Renal pelvis (tissue), 4 donors: ENCODE measurements around the gene SMPD2. TPM values are rescaled to one million over a fixed set of nuclear protein-coding genes. Genes with fewer than 3 reads are reported as not detected.
A peak's percentile ranks its signal among the peaks of the same experiment; 100 is the strongest.

Experiments used
- DNase-seq: peaks from one replicate; pipeline ENCODE4 v3.0.0-alpha.2; 2013
- polyA plus RNA-seq, 3 donors: library from polyadenylated mRNA; unstranded; fragments of 120-200 nt; gene quantifications; one replicate each; pipeline ENCODE4 v1.2.1, GENCODE V29; 2013; ENCODE audit not compliant: insufficient read length in 3 of 3

The SMPD2 gene
- polyA plus RNA-seq, 3 donors: 12.7 to 15.6 (median 15.3) TPM

- DNase-seq: no peak
Measured at GRCh38 chr6:109443425-109443950, 3.0 kb downstream of the SMPD2 start.

GRCh38 chr6:109445382-109445781 is 4.9 kb downstream of the SMPD2 start:
- DNase-seq: no peak

- no peak for DNase-seq
Measured at GRCh38 chr6:109446072-109446471, 5.5 kb downstream of the SMPD2 start.

GRCh38 chr6:109446541-109446940 is 6.0 kb downstream of the SMPD2 start:
- DNase-seq: no peak

DNA sequence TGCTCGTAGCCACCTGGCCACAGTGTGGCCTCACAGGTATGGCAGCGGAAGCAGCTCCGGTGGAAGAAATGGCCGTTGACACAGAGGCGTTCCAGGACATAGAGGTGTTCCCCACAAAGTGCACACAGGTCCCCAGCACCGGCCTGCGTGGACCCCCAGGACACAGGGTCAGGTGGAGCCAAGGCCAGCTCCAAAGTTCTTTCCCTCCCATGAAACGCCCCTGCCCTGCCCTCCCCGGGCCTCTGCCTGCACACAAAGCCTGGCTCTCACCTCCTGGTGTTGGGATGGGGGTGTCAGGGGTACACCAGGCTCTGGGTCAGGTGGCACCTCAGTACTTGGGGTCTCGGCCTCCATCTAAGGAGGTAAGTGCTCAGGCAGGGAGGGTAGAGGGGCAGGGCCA is 6.6 kb downstream of the SMPD2 start:
- no peak for DNase-seq

- no peak for DNase-seq
Measured at GRCh38 chr6:109447878-109448555, 7.5 kb downstream of the SMPD2 start.

GRCh38 chr6:109448615-109449014 is 8.1 kb downstream of the SMPD2 start:
- no peak for DNase-seq

DNA sequence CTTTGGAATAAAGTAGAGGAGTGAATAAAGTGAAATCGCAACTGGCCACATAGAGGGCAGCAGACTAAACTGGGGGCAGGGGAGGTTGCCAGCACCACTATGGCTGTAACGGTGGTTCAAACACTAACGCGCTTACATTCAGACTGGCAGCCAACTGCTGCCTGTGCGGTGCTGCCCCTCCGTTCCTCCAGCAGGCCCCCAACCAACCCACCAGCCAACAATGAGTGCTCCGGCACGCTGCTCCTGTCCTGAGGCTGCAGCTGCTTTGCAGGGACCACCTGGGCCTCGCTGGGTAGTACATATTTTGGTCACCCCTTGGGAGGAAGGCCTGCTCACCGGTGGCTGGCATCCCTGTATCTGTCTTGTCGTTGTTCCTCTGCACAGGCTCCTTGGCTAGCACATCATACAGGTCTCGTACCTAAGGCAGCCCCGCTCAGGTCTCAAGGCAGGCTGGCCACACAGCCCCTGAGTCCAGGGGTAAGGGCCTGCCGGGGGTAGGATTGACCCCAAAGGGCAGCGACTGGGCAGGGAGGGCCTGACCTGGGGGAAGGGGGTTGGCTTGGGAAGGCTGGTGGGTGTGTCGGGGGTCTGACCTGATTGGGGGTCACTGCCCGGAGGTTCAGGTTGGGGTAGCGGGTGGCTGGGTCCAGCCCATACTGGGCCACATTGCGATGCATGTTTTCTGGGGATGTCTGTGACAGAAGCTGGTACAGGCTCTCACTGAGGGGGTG is 8.7 kb downstream of the SMPD2 start:
- no peak for DNase-seq

DNA sequence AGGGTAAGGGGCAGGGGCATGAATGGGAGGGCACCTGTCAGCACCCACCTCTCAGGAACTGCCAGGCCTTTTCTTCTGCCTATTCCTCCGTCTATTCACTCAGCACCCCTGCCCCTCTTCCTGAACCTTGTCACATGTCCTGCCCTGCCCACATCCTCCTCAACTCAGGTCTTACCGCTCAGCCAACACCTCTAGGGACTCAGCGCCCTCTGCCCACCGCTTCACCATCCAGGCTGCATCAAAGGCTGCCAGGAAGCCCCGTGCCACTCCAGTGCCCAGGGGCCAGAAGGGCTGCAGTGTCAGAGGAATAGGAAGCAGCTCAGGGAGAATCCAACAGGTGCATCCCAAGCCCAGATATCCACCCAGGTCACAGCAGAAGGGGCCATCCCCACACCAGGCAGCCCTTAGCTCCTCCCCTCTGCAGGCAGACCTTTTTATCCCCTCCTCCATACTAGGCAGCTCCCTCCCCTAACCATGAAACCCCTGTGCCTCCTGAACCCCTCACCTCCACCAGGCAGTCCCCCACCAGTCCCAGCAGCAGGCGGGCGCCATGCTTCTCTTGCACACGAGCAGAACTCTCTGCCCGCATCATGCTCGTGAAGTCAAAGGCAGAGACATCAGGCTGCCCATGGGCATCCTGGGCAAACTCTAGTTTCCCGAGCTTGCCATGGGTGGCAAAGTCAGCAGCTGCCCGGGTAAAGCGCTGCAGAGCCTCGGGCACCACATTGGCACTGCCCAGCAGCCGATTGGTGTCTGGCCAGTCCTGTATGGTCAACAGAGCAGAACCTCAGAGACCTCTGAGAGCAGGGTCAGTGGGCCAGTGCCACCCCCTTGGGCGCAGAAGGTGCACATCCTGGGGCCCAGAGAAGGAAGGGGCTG is 9.5 kb downstream of the SMPD2 start:
- DNase-seq: no peak

DNA sequence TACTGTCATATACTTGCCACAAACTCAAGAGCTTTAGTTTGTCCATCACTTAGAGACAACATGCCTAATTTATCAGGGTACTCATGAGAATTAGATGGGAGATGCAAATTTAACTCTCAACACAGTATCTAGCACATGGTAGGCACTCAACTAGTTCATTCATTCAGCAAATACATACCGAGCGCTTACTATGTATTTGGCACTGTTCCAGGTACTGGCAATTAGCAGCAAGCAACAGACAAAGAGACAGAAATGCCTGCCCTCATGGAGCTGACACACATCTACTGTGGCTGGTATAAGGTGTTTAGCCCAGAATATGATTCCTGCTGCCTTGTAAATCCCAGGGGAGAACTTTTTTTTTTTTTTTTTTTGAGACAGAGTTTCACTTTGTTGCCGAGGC is 10.3 kb downstream of the SMPD2 start:
- no peak for DNase-seq

- no peak for DNase-seq
Measured at GRCh38 chr6:109451376-109451775, 10.9 kb downstream of the SMPD2 start.

DNA sequence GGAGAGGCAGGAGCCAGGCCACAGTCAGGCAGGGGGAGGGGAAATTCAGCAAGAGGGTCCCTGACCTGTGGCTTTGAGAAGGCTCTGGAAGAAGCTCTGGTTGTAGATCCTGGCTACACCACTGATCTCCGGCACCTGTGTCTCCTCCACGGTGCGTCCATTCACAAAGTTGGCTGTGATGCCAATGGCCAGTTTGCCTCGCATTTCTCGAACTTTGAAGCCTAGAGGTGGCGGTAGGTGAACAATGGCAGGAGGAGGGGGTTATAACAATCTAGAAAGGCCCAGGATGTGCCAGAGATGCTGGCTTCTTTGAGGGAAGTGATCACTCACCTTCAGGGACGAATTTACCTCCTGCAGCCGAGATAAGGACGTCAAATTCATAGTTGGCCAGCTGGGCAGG is 11.7 kb downstream of the SMPD2 start:
- no peak for DNase-seq

DNA sequence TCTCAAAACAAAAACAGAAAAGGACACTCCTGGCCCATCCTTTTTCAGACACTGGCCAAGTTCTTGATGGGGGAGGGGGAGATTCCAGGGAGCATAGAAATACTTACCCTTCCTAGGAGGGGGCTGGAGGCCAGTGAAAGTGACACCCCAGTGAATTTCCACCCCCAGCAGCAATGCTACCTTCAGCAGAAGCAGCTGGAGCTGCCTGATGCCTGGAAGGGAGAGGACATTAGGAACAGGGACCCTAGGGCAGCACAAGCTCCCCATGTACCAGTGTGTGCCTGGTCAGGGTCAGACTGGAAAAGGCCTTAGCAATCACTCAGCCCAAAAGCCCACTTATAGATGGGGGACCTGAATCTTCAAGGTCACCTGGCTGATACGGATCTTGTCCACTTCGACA is 12.6 kb downstream of the SMPD2 start:
- DNase-seq: no peak

GRCh38 chr6:109453594-109454495 is 13.3 kb downstream of the SMPD2 start:
- no peak for DNase-seq

- DNase-seq: no peak
Measured at GRCh38 chr6:109454496-109455436, 14.2 kb downstream of the SMPD2 start.

DNA sequence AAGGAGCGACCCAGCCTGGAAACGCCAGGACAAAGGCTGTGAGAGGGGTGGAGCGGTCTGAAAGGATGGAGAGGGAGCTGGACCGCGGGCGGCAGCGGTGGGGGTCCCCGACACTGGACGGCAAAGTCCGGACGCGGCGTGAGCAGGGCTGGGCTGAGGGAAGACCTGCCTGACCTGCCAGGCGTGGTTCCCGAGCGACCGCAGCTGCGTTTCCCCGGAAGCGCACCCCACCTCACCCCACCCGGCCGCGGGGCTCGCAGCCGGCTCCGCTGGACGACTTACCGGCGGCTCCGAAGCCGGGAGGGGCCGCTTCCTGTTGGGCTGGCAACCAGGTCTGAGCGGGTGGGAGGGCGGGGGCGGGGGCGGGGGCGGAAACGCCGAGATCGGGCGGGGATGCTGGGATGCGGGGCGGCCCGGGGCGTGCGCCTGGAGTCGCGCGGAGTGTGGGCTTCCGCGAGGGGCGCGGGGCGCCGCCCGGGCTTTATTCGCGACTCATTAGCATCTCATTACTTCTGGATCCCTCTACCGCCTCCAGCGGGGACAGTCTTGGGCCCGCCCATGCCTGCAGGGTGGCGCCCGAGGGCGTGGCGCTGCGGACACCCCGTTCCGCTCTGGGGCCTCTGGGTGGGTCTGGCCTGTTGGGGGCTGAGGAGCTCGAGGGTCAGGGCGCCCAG is 15.1 kb downstream of the SMPD2 start, which contains the start of gene MICAL1:
Gene MICAL1, minus strand, starts transcription at position 336 of the 674 bp plus-strand sequence. CDS start 1,576 bp downstream, outside the sequence.
- peak; percentile 45 for DNase-seq

DNA sequence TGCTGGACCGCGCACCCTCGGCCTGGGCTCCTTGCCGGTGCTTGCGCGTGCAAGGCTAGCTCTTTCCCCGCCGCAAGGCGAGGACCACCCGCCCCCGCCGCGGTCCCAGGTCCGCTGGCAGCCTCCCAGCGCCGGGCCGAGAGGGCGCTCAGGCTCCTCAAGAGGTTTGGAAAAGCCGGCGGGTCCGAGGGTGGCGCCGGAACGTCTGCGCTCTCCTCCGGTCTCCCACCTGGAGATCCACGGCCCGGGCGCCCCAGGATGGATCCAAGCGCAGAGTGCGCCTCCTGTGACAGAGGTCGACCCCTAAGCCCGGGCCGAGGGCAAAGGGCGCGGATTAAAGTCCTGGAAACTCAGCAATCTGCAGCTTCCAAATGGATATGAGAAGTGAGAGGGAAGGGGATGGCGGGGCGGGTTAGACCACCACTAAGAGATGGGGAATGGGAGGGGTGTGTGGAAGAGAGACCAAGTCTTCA is 15.6 kb downstream of the SMPD2 start:
- DNase-seq: no peak

- no peak for DNase-seq
Measured at GRCh38 chr6:109456710-109457561, 16.4 kb downstream of the SMPD2 start.
